Keratinocyte (primary cell): ENCODE measurements around the gene ABHD6. TPM values are rescaled to one million over a fixed set of nuclear protein-coding genes. Genes with fewer than 3 reads are reported as not detected.

ENCODE experiments used
- DNase-seq: peaks from one replicate; pipeline ENCODE4 v3.0.0-alpha.2; 2011; ENCODE audit warnings: low read depth, missing footprints, low spot score
- FAIRE-seq: peaks from 2 replicates; lab custom pipeline; 2011; peaks lifted over from hg19 to GRCh38; lab: Jason Lieb, UNC
- H2AFZ ChIP-seq: 2 replicates; pipeline ENCODE4 v1.6.0; 2012; ENCODE audit warnings: low read length, control low read depth, inconsistent platforms; ENCODE audit not compliant: control insufficient read depth
- H3K27ac ChIP-seq: 2 replicates; pipeline ENCODE4 v1.5.1; 2011; ENCODE audit warnings: low read length; ENCODE audit not compliant: control insufficient read depth, insufficient read depth
- H3K27me3 ChIP-seq: 3 replicates; pipeline ENCODE4 v1.6.0; 2011; ENCODE audit warnings: low read length; ENCODE audit not compliant: control insufficient read depth, insufficient read depth; ENCODE audit errors: extremely low read depth
- H3K36me3 ChIP-seq, 2 experiments: 2 replicates in 1 of 2; 3 replicates in 1 of 2; pipeline ENCODE4 v1.5.1; 2011; ENCODE audit warnings: low read length in 2 of 2, mild to moderate bottlenecking in 1 of 2; ENCODE audit not compliant: control insufficient read depth in 2 of 2, insufficient read depth in 2 of 2; ENCODE audit errors: extremely low read depth in 1 of 2
- H3K4me1 ChIP-seq: 3 replicates; pipeline ENCODE4 v1.5.1; 2011; ENCODE audit warnings: low read length; ENCODE audit not compliant: control insufficient read depth, insufficient read depth; ENCODE audit errors: extremely low read depth
- H3K4me2 ChIP-seq: 3 replicates; pipeline ENCODE4 v1.6.0; 2011; ENCODE audit warnings: low read depth, low read length; ENCODE audit not compliant: control insufficient read depth, insufficient read depth; ENCODE audit errors: extremely low read depth
- H3K4me3 ChIP-seq, 3 experiments: fragments of 200-600 bp in 1 of 3; sonication (generic) in 1 of 3; 2 replicates in 2 of 3; 3 replicates in 1 of 3; pipeline ENCODE4 v1.5.1; 2011 to 2016; ENCODE audit warnings: low read length in 3 of 3, mild to moderate bottlenecking in 3 of 3, control low read depth in 2 of 3, inconsistent platforms in 1 of 3, low read depth in 1 of 3, mixed read lengths in 1 of 3, mixed run types in 1 of 3, moderate library complexity in 1 of 3; ENCODE audit not compliant: control insufficient read depth in 2 of 3, insufficient read depth in 2 of 3; ENCODE audit errors: extremely low read depth in 1 of 3
- H3K79me2 ChIP-seq: 2 replicates; pipeline ENCODE4 v1.6.0; 2012; ENCODE audit warnings: low read length; ENCODE audit not compliant: control insufficient read depth, insufficient read depth
- H3K9ac ChIP-seq: 3 replicates; pipeline ENCODE4 v1.6.0; 2011; ENCODE audit warnings: low read length; ENCODE audit not compliant: control insufficient read depth, insufficient read depth; ENCODE audit errors: extremely low read depth
- H3K9me1 ChIP-seq: 3 replicates; pipeline ENCODE4 v1.6.0; 2011; ENCODE audit warnings: low read length; ENCODE audit not compliant: control insufficient read depth, insufficient read depth; ENCODE audit errors: extremely low read depth
- H3K9me3 ChIP-seq: 2 replicates; pipeline ENCODE4 v1.5.1; 2012; ENCODE audit warnings: low read depth, low read length; ENCODE audit not compliant: control insufficient read depth
- H4K20me1 ChIP-seq: 3 replicates; pipeline ENCODE4 v1.6.0; 2011; ENCODE audit warnings: low read length; ENCODE audit not compliant: control insufficient read depth, insufficient read depth; ENCODE audit errors: extremely low read depth
- CTCF ChIP-seq, 3 experiments: IDR thresholded peaks in 1 of 3; conservative IDR thresholded peaks in 1 of 3; optimal IDR thresholded peaks in 1 of 3; 2 replicates in 2 of 3; 3 replicates in 1 of 3; pipeline versions ENCODE3 to v1.5.1; 2011; ENCODE audit warnings: low read length in 3 of 3, mild to moderate bottlenecking in 3 of 3, moderate library complexity in 2 of 3, control low read depth in 1 of 3, inconsistent platforms in 1 of 3; ENCODE audit not compliant: insufficient read depth in 2 of 3; ENCODE audit errors: extremely low read depth in 1 of 3
- EZH2 ChIP-seq: IDR thresholded peaks from one replicate; pipeline ENCODE4 v1.6.1; 2012; ENCODE audit warnings: inconsistent platforms, mild to moderate bottlenecking, low read length, moderate library complexity
- dilution Hi-C: fragments of 300-500 bp; cut with MboI; formaldehyde crosslinking; loops from one replicate; pipeline ENCODE4 v1.7.0; 2020; ENCODE audit warnings: low sequenced_read_pairs; ENCODE audit not compliant: extremely low pct_ligation_motif_present
- polyA plus RNA-seq, 5 experiments: library from polyadenylated mRNA; depleted of rRNA in 3 of 5; stranded (reverse) in 3 of 5; stranded (forward) in 1 of 5; unstranded in 1 of 5; fragments of >200 nt; gene quantifications; 1 replicate in 1 of 5; 2 replicates in 3 of 5; 3 replicates in 1 of 5; pipeline versions ENCODE4 v1.2.1 to v1.2.3, GENCODE V29; 2011 to 2012; ENCODE audit warnings: missing spikeins in 2 of 5, low read depth in 1 of 5, low replicate concordance in 1 of 5

ABHD6 gene
- polyA plus RNA-seq, 1 donor (not counting 4 experiments of a cell fraction or from before 2014, with no cell fraction given), result 15.2 TPM

GRCh38 chr3:58209933-58210332 is 27.7 kb upstream of the ABHD6 start:
- Histone ChIP-seq H3K4me1 (peaks cover 36% of the 10 kb centered on the region), H3K4me3 (no peak overlapping the region), H3K79me2 (no peaks in the 10 kb centered on the region), H3K9me1 (no peaks in the 10 kb centered on the region), H3K9ac (no peak overlapping the region), H3K36me3 (no peaks in the 10 kb centered on the region), H3K27me3 (no peaks in the 10 kb centered on the region), H3K4me2 (no peak overlapping the region), H2AFZ (no peak overlapping the region), H3K9me3 (no peaks in the 10 kb centered on the region), H4K20me1 (no peaks in the 10 kb centered on the region), H3K27ac (no peak overlapping the region)
- dilution Hi-C loops, result no loop called here
- DNase-seq (no peak), FAIRE-seq (no peak)
- TF ChIP-seq EZH2 (no peak), CTCF (optimal IDR thresholded peaks at IDR 0.05 in 1 of 3, IDR thresholded peaks at IDR 0.05 in 1 of 3, conservative IDR thresholded peaks at IDR 0.05 in 1 of 3; ENCODE audit: extremely low read depth in 1 of 3, insufficient read depth in 2 of 3, low read length in 3 of 3) (no peak)

DNA sequence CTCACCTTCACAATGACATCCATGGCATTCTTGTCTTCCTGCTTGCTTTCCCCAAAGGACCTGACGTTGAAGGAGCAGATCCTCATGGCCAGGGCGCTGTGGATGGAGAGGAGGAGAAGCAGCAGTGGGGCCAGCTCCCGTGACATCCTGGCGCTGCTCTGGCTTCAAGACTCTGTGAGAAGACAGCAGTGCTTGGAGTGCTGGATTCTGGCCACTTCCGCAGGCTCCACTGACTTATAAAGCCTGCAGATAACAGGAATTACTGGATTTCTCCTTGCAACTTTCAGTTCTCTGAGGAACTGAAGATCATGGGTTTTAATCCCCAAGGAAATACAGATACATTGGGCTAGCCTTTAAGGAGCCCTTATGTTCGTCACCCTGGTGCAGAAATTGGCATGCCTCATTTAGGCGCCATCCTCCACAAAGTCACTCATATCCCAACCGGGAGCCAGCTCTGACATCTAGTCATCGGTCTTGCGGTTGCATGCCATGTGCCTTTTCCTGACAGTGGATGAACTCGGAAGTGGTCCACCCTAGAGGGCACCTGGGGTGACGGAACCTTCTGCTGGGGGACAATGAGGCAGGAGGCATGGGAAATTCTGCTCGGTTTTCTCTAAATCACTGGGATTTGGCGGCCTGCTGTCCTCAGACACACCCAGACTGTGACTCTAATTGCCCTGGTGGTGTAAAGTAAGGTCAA is 26.7 kb upstream of the ABHD6 start, which contains the start of gene DNASE1L3:
Gene DNASE1L3 (minus strand): TSS at position 212 of the 700 bp plus-strand sequence. CDS start 66 bp downstream, at position 146.
- H3K36me3 ChIP-seq, result no peaks in the 10 kb centered on the region
- DNase-seq, result no peak
- no peaks in the 10 kb centered on the region for H3K9me3 ChIP-seq
- TF ChIP-seq EZH2, result no peak
- TF ChIP-seq CTCF (optimal IDR thresholded peaks at IDR 0.05 in 1 of 3, IDR thresholded peaks at IDR 0.05 in 1 of 3, conservative IDR thresholded peaks at IDR 0.05 in 1 of 3; ENCODE audit: extremely low read depth in 1 of 3, insufficient read depth in 2 of 3, low read length in 3 of 3), result no peak
- H3K27ac ChIP-seq, result no peak within 1 kb of the TSS
- H3K4me3 ChIP-seq, result no peak within 1 kb of the TSS
- H4K20me1 ChIP-seq, result no peaks in the 10 kb centered on the region
- peak within 1 kb of the TSS; percentile 12 for H3K4me2 ChIP-seq
- no peaks in the 10 kb centered on the region for H3K27me3 ChIP-seq
- dilution Hi-C loops, result no loop called here
- no peak within 1 kb of the TSS for H3K9ac ChIP-seq
- FAIRE-seq, result peak; percentile 52
- peaks cover 45% of the 10 kb centered on the region for H3K4me1 ChIP-seq
- H2AFZ ChIP-seq, result peak within 1 kb of the TSS; percentile 8
- no peaks in the 10 kb centered on the region for H3K79me2 ChIP-seq
- H3K9me1 ChIP-seq, result no peaks in the 10 kb centered on the region
